HG03520 (cell line): ENCODE measurements around the gene IL17REL.

ENCODE experiments used
- ATAC-seq: cut with Tn5 transposase; IDR thresholded peaks from one replicate; pipeline ENCODE4 v1.9.1; 2021; ENCODE audit warnings: mild to moderate bottlenecking, moderate library complexity; ENCODE audit not compliant: unreplicated experiment

The IL17REL gene

DNA sequence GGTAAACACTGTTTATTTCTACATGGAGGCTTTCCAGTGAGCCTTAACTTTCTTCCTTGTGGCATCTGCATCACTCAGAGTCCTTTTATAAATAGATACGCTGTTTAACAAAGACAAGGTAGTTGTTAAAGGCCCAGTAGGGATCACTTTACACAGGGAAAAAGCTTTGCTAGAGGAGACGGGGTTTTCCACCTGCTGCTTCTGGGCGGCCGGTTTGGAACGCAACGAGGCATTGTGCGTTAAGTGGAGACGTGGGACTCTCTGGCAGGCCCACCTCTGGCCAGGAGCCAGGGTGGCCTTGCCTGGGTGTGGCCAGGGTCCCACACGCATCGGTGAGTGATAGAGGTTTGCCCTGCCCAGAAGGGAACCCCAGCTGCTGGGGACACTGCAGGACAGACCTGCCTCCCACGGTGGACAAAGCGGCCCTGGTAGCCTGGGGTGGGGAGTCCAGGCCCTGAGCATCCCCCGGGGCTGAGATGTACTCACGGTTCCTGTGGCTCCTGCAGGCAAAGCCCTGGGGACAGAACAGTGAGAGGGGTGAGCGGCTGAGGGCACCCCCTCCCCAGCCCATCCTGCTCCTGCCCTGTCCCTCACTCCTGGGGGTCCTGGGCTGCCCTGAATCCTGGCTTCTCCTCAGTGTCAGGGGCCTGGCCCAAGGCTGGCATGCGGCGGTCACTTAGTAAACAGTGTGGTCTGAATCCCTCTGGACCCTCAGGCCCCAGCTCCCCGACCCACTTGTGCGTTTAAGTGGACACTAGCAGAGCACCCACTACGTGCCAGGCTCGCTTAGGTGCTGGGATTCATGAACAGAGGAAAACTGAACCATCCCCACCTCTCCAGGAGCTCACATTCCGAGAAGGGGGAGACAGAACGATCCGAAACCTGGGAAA, 4.2 kb downstream of the IL17REL start:
- ATAC-seq = no peak

DNA sequence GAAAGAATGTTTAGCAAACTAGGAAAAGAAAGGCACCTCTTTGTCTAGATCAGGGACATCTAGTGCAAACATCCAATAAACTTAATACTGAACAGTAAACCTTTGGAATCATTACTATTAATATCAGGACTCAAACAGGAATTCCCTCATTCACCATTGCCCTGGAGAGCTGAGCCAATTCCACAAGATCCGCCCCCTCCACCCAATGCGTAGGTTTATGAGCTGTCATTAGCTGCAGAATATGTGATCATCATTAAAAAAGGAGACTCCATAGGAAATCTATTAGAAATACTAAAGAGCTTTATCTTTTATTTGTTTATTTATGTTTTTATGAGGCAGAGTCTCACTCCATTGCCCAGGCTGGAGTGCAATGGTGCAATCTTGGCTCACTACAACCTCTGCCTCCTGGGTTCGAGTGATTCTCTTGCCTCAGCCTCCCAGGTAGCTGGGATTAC, 5.5 kb downstream of the IL17REL start:
- no peak for ATAC-seq

DNA sequence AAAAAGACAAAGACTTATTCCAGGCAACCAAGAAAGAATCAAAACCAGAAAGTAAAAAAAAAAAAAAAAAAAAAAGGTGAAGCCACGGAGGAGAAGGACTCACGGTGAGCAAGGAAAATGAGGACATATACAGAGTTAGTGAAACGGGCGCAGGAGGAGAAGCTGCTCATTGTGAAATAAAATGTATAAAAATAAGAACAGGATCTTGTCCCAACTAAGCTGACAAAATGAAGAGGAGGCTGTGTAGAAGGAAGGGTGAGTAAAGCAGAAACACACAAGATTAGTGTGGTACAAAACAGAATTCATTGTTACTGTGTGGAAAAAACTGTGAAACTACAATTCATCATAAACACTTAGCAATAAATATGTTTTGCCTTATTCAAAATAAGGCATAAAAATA, 7.6 kb downstream of the IL17REL start:
- ATAC-seq = no peak

DNA sequence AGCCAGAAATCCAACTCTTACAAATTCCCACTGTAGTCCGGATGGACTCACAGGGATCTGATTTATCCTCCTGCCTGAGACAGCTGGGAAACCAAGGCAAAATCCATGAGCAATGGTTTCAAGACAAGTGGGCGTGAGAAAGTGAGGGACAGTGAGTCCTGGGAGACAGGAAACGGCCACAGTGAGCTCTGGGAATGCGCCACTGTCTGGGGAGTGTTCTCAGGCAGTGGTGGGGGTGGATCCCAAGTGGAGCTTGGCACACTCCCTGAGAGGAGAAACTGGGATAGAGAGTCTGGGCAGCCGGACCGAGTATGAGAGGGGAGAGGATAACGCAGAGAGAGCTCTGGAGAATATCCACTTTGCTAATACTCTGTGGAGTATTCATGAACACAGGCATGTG, 9.8 kb downstream of the IL17REL start:
- no peak for ATAC-seq

GRCh38 chr22:50001388-50002231, 11.0 kb downstream of the IL17REL start:
- ATAC-seq = no peak

DNA sequence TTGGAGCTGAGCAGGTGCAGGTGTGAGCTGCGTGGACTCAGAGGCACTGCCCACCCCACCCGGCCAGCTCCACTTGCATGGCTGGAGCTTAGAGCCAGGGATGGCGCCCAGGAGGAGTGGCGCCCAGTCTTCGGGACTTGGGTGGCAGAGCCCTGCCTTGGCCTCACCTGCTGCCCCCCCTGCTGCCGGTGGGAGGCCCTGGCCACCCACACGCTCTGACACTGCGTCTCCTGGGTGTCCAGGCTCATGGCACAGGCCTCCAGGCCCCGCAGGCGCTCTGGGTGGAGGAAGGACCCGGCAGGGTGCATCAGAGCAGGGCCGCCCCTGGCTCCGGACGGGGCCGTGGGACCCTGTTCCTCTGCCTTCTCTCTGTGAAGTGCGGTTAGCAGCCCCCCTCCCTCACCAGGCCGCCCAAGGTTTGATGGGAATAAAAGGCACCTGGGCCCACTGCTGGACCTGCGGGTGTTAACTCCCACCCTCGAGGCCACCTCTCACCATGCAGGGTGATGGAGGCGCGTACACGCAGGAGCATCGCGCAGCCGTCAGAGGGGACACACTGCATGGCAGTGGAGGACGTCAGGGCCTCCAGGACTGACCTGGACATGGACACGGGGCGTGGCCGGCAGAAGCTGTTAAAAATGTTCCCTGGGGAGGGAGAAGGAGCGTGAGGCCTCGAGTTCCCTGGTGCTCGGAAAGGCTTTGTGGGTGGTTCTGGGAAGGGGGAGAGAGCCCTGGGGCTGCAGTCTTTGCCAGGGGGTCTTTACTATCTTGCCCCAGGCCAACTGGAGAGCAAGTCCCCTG, 11.8 kb downstream of the IL17REL start:
- ATAC-seq = no peak

GRCh38 chr22:49999946-50000586, 12.5 kb downstream of the IL17REL start:
- ATAC-seq = no peak

- no peak for ATAC-seq
Measured at GRCh38 chr22:49999063-49999945, 13.3 kb downstream of the IL17REL start.

GRCh38 chr22:49998718-49999062, 13.9 kb downstream of the IL17REL start:
- no peak for ATAC-seq

DNA sequence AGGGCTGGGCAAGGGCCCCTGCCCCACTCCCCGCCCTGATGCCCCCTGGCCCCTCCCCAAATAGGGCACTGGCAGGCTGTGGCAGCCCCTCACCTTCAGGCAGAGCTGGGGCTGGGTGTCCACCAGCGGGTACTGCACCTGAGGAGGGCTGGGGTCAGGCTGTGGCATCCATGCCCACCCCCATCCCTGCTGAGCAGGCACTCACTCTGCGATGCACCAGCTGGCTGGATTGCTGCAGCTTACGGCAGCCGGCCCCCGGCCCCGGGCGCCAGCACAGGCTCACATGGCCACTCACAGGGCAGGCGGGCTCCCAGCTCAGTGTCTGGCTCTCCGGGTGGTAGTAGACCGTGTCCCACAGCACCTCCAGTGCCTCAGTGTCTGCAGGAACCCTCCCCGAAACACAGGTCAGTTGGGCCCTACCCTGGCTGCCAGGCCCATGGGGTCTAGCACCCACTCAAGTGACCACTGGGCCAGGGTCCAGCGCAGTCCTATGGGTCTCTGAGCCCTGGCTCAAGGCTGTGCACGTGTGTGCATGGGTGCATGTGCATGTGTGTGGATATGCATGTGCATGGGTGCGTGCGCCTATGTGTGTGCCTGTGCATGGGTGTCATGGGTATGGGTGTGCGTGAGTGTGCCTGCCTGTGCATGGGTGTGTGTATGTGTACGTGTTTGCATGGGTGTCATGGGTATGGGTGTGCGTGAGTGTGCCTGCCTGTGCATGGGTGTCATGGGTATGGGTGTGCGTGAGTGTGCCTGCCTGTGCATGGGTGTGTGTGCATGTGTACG, 14.4 kb downstream of the IL17REL start:
- ATAC-seq = no peak

GRCh38 chr22:49997251-49997599, 15.3 kb downstream of the IL17REL start:
- no peak for ATAC-seq

GRCh38 chr22:49996518-49997250, 15.9 kb downstream of the IL17REL start:
- no peak for ATAC-seq

GRCh38 chr22:49996119-49996517, 16.4 kb downstream of the IL17REL start:
- no peak for ATAC-seq

DNA sequence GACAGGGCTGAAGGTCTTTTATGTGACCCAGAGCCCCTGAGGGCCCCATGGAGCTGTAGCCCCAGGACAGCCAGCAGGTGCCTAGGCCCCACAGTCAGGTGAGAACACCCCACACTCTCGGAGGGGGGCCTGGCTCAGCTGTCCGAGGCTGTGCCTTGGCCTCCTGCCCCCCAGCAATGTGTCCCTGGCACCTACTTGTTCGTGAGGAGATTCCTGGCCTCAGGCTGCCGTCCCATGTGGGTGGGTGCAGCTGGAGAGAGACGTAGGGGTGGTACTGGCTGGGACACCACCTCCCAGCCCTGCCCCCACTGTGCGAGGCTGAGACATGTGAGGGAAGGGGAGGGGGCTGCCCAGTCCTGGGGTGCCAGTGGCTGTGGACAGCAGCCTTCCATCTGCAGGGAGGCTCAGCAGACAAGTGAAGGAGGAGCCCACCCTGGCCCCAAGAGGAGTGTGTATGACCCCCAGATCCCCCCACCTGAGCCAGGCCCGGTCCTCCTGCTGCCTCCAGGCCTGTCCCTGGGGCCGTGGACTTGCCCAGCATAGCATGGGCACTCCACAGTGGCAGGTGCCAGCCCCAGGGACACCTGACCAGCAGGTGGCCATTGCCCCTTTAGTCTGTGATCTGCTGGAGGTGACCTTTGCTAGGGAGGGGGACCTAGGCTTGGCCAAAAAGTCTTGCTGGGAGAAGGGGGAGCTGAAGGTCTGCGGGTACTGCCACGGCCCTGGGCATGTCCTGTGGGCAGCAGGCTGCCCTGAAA, 17.0 kb downstream of the IL17REL start:
- no peak for ATAC-seq

- ATAC-seq = no peak
Measured at GRCh38 chr22:49995041-49995360, 17.6 kb downstream of the IL17REL start.

GRCh38 chr22:49994361-49995040, 18.1 kb downstream of the IL17REL start:
- ATAC-seq = no peak
